HepG2 (cell line): Measurements from ENCODE around the gene VWA7. TPM values are rescaled to one million over a fixed set of nuclear protein-coding genes. Genes with fewer than 3 reads are reported as not detected.

Experiments used
- BRCA1 ChIP-seq: sonication (generic); formaldehyde crosslinking; IDR thresholded peaks from 2 replicates; pipeline ENCODE4 v1.4.0; 2020; ENCODE audit warnings: missing genetic modification reagents
- EHMT2 ChIP-seq: fragments of 200-600 bp; sonication (generic); IDR thresholded peaks from 2 replicates; pipeline ENCODE4 v1.7.0; 2017; ENCODE audit warnings: antibody characterized with exemption, low read depth, low read length, borderline replicate concordance
- FOSL2 ChIP-seq: sonication (generic); formaldehyde crosslinking; IDR thresholded peaks from 2 replicates; pipeline ENCODE4 v1.4.0; 2020; ENCODE audit warnings: missing genetic modification reagents
- GATAD2A ChIP-seq: IDR thresholded peaks from 2 replicates; pipeline ENCODE4 v1.6.1; 2016
- HIVEP1 ChIP-seq: sonication (generic); formaldehyde crosslinking; IDR thresholded peaks from 2 replicates; pipeline ENCODE4 v1.4.0; 2020; ENCODE audit warnings: mild to moderate bottlenecking, missing genetic modification reagents
- MEF2D ChIP-seq: sonication (generic); formaldehyde crosslinking; IDR thresholded peaks from 2 replicates; pipeline ENCODE4 v1.5.1; 2020; ENCODE audit warnings: mild to moderate bottlenecking, missing genetic modification reagents
- MYNN ChIP-seq: sonication (generic); formaldehyde crosslinking; IDR thresholded peaks from 2 replicates; pipeline ENCODE4 v1.4.0; 2020; ENCODE audit warnings: mild to moderate bottlenecking, low read depth, missing genetic modification reagents
- POLR2AphosphoS2 ChIP-seq: IDR thresholded peaks from 2 replicates; pipeline ENCODE4 v1.6.1; 2011; ENCODE audit warnings: low read depth, low read length, improper control_type of control experiment
- REXO4 ChIP-seq: sonication (generic); formaldehyde crosslinking; IDR thresholded peaks from 2 replicates; pipeline ENCODE4 v1.8.0; 2022; ENCODE audit warnings: missing genetic modification reagents, mild to moderate bottlenecking, borderline replicate concordance
- SSRP1 ChIP-seq: IDR thresholded peaks from 2 replicates; pipeline ENCODE4 v1.6.1; 2016; ENCODE audit warnings: control low read depth
- TBX3 ChIP-seq: fragments of 450-650 bp; IDR thresholded peaks from 2 replicates; pipeline ENCODE4 v1.6.1; 2017; ENCODE audit warnings: antibody characterized with exemption, mild to moderate bottlenecking, inconsistent platforms, borderline replicate concordance
- ZC3H4 ChIP-seq: sonication (generic); formaldehyde crosslinking; IDR thresholded peaks from 2 replicates; pipeline ENCODE4 v1.4.0; 2020; ENCODE audit warnings: missing genetic modification reagents, borderline replicate concordance
- ZMAT3 ChIP-seq: sonication (generic); formaldehyde crosslinking; conservative IDR thresholded peaks from 2 replicates; pipeline ENCODE4 v1.7.0; 2021; ENCODE audit warnings: missing genetic modification reagents
- ZNF205 ChIP-seq: IDR thresholded peaks from 2 replicates; pipeline ENCODE4 v1.6.1; 2018; ENCODE audit warnings: missing biosample characterization, missing genetic modification reagents
- ZNF230 ChIP-seq: sonication (generic); formaldehyde crosslinking; IDR thresholded peaks from 2 replicates; pipeline ENCODE4 v1.4.0; 2020; ENCODE audit warnings: mild to moderate bottlenecking, missing genetic modification reagents
- ZNF468 ChIP-seq: sonication (generic); formaldehyde crosslinking; IDR thresholded peaks from 2 replicates; pipeline ENCODE4 v1.8.0; 2022; ENCODE audit warnings: mild to moderate bottlenecking, moderate library complexity, missing genetic modification reagents
- ZNF550 ChIP-seq: sonication (generic); formaldehyde crosslinking; IDR thresholded peaks from 2 replicates; pipeline ENCODE4 v1.4.0; 2020; ENCODE audit warnings: mild to moderate bottlenecking, missing genetic modification reagents, borderline replicate concordance
- ZNF776 ChIP-seq: sonication (generic); formaldehyde crosslinking; IDR thresholded peaks from 2 replicates; pipeline ENCODE4 v1.4.0; 2020; ENCODE audit warnings: mild to moderate bottlenecking, missing genetic modification reagents
- polyA plus RNA-seq, 8 experiments: library from polyadenylated mRNA; depleted of rRNA in 3 of 8; stranded (reverse) in 7 of 8; unstranded in 1 of 8; fragments of >200 nt; fragmentation: Illumina TruSeq in 4 of 8; extraction: Trizol in 4 of 8; gene quantifications; 2 replicates each; pipeline versions ENCODE4 v1.2.1 to v1.2.3, GENCODE V29; 2011 to 2016; ENCODE audit warnings: low read depth in 4 of 8, missing spikeins in 1 of 8, mixed read lengths in 1 of 8; ENCODE audit not compliant: insufficient read depth in 1 of 8
- total RNA-seq, 5 experiments: library from RNA; depleted of rRNA; stranded (reverse); fragments of >200 nt; fragmentation: Illumina TruSeq; extraction: Trizol; gene quantifications; 2 replicates each; pipeline ENCODE4 v1.2.3, GENCODE V29; 2016; ENCODE audit warnings: low read depth in 1 of 5
- TF ChIP-seq, protein P1 (sequence below): sonication (generic); formaldehyde crosslinking; IDR thresholded peaks from 2 replicates; pipeline ENCODE4 v1.5.1; 2020; ENCODE audit warnings: missing genetic modification reagents, mild to moderate bottlenecking, borderline replicate concordance
- TF ChIP-seq, protein P2 (sequence below): sonication (generic); formaldehyde crosslinking; IDR thresholded peaks from 2 replicates; pipeline ENCODE4 v1.8.0; 2022; ENCODE audit warnings: missing genetic modification reagents, mild to moderate bottlenecking, moderate library complexity, borderline replicate concordance
- TF ChIP-seq, protein P3 (sequence below): sonication (generic); formaldehyde crosslinking; IDR thresholded peaks from 2 replicates; pipeline ENCODE4 v1.5.0; 2020; ENCODE audit warnings: mild to moderate bottlenecking, missing genetic modification reagents, borderline replicate concordance

Gene VWA7
- total and polyA plus RNA-seq, 2 of the 13 experiments (the other 11 are each of a cell fraction or from before 2014, with no cell fraction given): 0.86 to 3.3 TPM

DNA sequence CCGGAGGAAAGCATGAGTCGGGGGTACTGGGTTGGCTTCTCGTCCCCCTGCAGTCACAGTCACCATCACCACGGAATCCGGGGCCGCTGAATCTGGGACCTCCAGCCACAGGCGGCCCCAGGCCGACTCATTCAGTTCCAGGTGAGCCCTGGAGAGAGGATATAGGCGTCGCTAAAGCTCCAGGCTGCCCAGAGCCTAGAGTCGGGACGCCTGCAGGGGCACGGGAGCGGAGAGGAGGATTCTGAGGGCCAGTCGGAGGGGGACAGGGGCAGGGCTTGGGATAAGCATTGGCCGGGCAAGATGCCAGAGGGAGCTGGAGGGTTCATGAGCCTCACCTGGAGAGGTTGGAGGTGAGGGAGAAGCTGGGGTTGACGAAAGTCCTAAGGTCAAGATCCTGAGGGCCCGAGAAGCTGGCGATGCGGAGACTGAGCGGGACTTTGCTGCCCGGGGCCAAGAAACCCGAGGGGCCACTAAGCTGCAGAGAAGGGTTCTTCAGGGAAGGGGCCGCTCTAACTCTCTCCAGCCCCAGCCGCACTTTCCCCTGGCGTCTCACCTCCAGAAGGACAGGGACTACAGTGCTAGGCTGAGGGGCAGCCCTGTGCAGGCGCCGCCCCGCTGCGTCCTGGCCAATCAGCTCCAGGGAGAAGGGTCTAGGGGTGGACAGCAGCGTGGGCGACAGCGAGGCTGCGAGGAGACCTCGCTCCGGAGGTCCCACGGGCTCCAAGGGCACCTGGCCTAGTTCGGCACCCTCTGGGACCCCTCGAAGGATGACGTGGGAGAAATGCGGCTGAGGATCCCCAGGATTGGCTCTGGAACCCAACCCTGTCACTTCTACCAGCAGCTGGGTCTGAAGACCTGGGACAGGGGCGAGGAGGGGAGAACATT is 11.0 kb downstream of the VWA7 start (continued):
- TF ChIP-seq REXO4 (CRISPR knock-in tag) (no peak), EHMT2 (no peak), MYNN (no peak), ZNF550 (CRISPR knock-in tag) (no peak), SSRP1 (CRISPR knock-in tag) (no peak), ZMAT3 (no peak), GATAD2A (CRISPR knock-in tag) (peak; percentile 54; the same call in 1 of the 2 replicates), POLR2AphosphoS2 (no peak), FOSL2 (CRISPR knock-in tag) (0 out of 2 replicates have a peak, but pooled peaks have one; percentile 16), TBX3 (no peak), MEF2D (CRISPR knock-in tag) (peak; percentile 59; the same call in 1 of the 2 replicates), ZNF776 (0 out of 2 replicates have a peak, but pooled peaks have one; percentile 64), ZNF468 (CRISPR knock-in tag) (no peak), ZC3H4 (CRISPR knock-in tag) (no peak), BRCA1 (CRISPR knock-in tag) (no peak), ZNF205 (peak; percentile 73; the same call in 1 of the 2 replicates), HIVEP1 (peak; percentile 92), ZNF230 (CRISPR knock-in tag) (peak; percentile 69; the same call in 1 of the 2 replicates)
- TF ChIP-seq, protein P1, sequence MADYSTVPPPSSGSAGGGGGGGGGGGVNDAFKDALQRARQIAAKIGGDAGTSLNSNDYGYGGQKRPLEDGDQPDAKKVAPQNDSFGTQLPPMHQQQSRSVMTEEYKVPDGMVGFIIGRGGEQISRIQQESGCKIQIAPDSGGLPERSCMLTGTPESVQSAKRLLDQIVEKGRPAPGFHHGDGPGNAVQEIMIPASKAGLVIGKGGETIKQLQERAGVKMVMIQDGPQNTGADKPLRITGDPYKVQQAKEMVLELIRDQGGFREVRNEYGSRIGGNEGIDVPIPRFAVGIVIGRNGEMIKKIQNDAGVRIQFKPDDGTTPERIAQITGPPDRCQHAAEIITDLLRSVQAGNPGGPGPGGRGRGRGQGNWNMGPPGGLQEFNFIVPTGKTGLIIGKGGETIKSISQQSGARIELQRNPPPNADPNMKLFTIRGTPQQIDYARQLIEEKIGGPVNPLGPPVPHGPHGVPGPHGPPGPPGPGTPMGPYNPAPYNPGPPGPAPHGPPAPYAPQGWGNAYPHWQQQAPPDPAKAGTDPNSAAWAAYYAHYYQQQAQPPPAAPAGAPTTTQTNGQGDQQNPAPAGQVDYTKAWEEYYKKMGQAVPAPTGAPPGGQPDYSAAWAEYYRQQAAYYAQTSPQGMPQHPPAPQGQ: no peak
- TF ChIP-seq, protein P2, sequence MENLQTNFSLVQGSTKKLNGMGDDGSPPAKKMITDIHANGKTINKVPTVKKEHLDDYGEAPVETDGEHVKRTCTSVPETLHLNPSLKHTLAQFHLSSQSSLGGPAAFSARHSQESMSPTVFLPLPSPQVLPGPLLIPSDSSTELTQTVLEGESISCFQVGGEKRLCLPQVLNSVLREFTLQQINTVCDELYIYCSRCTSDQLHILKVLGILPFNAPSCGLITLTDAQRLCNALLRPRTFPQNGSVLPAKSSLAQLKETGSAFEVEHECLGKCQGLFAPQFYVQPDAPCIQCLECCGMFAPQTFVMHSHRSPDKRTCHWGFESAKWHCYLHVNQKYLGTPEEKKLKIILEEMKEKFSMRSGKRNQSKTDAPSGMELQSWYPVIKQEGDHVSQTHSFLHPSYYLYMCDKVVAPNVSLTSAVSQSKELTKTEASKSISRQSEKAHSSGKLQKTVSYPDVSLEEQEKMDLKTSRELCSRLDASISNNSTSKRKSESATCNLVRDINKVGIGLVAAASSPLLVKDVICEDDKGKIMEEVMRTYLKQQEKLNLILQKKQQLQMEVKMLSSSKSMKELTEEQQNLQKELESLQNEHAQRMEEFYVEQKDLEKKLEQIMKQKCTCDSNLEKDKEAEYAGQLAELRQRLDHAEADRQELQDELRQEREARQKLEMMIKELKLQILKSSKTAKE (CRISPR knock-in tag): no peak
- TF ChIP-seq, protein P3, sequence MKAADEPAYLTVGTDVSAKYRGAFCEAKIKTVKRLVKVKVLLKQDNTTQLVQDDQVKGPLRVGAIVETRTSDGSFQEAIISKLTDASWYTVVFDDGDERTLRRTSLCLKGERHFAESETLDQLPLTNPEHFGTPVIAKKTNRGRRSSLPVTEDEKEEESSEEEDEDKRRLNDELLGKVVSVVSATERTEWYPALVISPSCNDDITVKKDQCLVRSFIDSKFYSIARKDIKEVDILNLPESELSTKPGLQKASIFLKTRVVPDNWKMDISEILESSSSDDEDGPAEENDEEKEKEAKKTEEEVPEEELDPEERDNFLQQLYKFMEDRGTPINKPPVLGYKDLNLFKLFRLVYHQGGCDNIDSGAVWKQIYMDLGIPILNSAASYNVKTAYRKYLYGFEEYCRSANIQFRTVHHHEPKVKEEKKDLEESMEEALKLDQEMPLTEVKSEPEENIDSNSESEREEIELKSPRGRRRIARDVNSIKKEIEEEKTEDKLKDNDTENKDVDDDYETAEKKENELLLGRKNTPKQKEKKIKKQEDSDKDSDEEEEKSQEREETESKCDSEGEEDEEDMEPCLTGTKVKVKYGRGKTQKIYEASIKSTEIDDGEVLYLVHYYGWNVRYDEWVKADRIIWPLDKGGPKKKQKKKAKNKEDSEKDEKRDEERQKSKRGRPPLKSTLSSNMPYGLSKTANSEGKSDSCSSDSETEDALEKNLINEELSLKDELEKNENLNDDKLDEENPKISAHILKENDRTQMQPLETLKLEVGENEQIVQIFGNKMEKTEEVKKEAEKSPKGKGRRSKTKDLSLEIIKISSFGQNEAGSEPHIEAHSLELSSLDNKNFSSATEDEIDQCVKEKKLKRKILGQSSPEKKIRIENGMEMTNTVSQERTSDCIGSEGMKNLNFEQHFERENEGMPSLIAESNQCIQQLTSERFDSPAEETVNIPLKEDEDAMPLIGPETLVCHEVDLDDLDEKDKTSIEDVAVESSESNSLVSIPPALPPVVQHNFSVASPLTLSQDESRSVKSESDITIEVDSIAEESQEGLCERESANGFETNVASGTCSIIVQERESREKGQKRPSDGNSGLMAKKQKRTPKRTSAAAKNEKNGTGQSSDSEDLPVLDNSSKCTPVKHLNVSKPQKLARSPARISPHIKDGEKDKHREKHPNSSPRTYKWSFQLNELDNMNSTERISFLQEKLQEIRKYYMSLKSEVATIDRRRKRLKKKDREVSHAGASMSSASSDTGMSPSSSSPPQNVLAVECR (CRISPR knock-in tag): peak; percentile 59; the same call in 1 of the 2 replicates
